NCI-H524 (cell line): Measurements from ENCODE around the gene MRAP2.
"Not testable (repeated sequence)": the region's sequence is repeated elsewhere in the genome, so short reads cannot be mapped to it uniquely, and the experiment has no call there.

Source experiments
- DNase-seq, 2 experiments: peaks; one replicate each; lab custom pipeline; 2025; lab: John Stamatoyannopoulos, UW

MRAP2 gene

GRCh38 chr6:84032000-84032399, 1.6 kb upstream of the MRAP2 start:
- DNase-seq, result not testable (repeated sequence)

DNA sequence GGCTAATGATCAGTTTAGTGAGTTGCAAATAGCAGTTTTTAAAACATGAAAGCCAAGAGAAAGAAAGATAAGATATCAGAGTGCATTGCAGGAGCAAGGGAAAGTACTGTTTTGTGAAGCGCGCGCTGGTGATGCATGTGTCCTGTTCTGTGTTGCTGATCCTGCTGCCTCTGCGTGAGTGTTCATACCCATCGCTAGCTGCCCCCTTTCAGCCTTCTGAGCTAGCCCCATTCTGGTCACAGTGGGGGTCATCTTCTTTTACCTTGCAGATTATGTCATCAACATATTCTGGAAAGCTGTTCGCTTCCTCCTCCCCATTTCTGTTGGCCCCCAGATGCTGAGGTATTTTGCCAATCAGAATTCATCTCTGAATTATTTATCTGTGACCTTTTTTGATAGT, 1.9 kb downstream of the MRAP2 start:
- no peak for DNase-seq

DNA sequence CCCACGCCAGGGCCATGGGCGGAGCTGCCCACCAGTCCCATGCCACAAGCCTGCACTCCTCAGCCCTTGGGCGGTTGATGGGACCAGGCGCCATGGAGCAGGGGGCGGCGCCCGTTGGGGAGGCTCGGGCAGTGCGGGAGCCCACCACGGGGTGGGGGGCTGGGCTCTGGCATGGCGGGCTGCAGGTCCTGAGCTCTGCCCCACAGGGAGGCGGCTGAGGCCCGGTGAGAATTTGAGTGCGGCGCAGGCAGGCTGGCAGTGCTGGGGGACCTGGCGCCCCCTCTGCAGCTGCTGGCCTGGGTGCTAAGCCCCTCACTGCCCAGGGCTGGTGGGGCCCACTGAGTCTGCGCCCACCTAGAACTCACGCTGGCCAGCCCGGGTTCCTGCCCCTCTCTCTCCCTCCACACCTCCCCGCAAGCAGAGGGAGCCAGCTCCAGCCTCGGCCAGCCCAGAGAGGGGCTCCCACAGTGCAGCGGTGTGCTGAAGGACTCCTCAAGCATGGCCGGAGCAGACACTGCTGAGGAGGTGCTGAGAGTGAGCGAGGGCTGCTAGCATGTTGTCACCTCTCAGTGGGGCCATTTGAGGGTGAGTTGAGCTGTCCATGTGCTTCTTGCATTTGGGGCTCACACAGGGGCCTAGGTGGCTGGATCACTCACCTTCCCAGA, 4.0 kb downstream of the MRAP2 start:
- no peak for DNase-seq

DNA sequence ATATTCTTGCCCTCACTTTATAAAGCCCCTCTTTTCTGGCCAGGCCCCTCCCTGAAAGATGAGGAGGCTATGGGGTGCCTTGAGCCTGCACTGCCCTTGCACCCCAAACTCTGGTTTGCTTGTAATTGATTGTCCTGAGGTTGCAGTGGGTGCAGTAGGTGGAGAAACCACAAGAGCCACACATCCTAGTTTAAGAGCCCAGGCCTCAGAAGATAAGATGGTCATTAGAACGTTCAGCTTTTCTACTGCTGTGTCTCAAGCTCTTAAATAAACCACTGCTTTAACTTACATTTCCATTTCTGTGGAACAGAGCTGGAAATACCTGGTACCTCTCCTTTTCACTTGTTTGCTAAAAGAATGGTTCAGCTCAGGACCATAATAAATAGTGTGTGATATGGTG, 9.0 kb downstream of the MRAP2 start:
- DNase-seq, result no peak

- DNase-seq, result no peak
Observed at GRCh38 chr6:84043555-84043954, 10.0 kb downstream of the MRAP2 start.

DNA sequence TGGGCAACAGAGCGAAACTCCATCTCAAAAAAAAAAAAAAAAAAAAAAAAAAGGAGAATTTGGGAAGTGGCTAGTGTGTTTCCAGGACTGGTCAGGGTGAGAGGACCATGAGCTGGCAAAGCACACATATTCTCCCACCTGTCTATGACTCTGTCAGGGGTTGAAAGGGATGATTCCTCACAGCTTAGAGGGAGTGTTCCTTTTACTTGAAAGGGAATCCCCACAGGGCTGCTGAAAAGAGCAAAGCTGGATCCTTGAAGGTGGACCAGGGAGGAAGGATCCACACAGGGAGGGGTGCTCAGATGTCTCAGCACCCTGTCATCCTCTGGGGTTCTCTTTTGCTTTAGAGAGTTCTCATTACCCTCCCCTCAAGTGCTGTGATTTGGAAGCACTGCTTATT, 13.2 kb downstream of the MRAP2 start:
- no peak for DNase-seq

DNA sequence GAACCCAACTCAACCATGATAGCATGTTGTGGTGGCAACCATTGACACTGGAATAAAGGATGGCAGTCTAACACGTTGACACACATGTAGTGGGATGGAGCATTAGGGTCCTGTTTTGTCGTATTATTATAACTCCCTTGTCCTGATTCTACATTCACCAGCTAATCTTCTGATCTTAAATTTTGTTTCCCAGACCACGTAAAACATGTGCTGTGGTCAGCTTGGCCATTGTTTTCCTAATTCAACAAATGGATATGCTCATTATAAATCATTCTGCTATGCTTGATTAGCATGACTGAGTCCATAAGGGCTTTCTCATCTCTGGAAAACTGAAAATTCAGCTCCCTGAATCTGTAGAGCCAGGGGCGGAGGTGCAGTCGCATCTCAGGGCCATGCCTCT, 15.0 kb downstream of the MRAP2 start:
- DNase-seq, result no peak

DNA sequence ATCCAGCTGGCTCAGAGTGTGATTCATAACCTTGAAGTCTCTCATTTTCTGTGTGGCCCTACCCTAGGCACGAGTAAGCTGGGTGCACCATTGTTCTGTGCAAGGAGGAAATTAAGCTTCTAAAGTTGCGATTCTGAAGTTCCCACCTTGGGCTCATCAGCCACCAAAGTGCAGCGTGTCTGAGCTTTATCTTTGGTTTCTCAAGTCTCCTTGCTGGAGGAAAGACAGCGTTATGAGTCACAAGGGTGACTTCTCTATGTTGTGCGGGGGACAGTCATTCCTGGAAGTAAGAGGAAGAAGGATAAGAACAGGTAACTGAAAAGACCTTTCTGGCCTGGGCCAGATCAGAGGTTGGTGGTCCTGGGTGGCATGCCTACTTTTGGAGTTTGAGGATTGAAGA, 16.8 kb downstream of the MRAP2 start:
- DNase-seq, result no peak

- peak; percentile 79 to 82 for DNase-seq
Observed at GRCh38 chr6:84052204-84052882, 18.8 kb downstream of the MRAP2 start.

DNA sequence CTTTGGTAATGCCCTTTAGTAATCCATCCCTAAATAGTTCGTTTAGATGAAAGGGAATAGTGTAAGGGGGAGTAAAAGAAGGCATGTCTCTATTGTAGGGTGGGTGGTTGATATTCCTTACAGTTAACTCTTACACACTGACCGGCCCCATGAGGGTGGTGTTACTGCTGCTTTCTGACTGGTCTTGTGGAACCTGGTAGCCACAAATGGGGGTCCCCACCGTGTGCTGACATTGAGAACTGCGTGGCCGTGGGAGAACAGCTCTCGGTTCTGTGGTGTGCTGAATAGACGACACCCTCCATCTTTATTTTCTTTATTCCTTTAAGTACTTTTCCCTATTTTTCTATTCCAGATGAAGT, 19.3 kb downstream of the MRAP2 start:
- DNase-seq, result no peak

- no peak for DNase-seq
Observed at GRCh38 chr6:84055647-84056046, 22.1 kb downstream of the MRAP2 start.

DNA sequence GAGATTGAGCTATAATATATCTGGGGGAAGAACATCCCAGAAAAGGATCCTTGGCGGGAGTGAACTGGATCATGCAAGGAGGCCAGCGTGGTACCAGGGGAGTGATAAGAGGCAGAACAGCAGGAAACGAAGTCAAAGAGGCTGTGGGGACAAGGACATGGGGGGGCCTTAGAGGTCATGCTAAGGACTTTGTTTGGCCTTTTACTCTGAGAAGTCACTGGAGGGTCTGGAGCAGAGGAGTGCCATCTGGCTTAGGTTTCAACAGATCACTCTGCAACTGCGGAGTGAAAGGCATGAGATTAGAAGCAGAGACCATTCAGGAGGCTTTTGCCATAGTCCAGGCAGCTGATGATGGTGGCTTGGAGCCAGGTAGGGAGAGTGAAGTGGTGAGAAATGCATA, 24.3 kb downstream of the MRAP2 start:
- DNase-seq, result peak; percentile 56 to 66

GRCh38 chr6:84059082-84059481, 25.5 kb downstream of the MRAP2 start:
- no peak for DNase-seq

DNA sequence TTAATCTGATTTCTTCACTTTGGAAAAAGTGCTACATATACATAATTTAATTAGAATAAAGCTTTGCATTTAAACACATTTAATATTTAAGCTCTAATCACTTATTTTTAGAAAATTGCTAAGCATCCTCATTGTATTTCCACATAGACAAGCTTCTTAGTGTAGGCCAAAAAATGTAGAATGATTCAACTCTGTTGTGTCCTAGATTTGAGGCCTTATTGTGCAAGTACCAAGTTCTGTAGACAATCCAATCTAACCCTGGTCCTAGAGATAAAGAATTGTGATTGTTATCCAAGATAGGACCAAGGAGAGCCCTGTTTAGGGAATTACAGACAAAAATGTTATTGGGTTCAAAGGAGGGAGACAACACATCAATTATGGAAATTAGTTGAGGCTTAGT, 27.6 kb downstream of the MRAP2 start:
- no peak for DNase-seq

- peak in 1 of 2 experiments; percentile 66 for DNase-seq
Observed at GRCh38 chr6:84061613-84062398, 28.2 kb downstream of the MRAP2 start.

DNA sequence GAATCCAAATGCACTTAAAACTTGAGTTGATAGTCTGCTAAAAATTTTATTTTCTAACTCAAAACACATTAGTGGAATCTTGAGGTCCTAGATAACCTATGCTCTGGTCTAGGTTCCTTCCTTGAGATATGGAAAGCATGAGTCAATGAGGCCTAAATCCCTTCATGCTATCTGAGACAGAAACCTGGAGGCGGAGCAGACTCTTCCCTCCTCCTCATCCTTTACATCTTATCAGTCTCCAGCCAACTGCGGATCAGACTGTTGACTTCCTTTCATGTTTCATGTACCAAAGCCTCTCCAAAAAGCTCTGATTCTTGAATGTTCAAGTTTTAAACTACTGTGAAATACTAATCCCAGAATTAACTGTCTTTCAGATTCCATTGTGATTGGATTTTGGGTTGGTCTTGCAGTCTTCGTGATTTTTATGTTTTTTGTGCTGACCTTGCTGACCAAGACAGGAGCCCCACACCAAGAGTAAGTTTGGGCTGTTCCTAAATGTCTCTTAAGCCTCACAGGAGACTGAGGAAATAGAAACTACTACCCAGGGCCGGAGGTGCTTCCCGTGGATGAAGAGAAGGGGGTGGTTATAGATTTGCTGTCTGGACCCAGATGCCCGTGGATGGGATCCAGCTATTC, 29.1 kb downstream of the MRAP2 start:
- no peak for DNase-seq

- DNase-seq, result no peak
Observed at GRCh38 chr6:84065693-84066290, 32.2 kb downstream of the MRAP2 start.

GRCh38 chr6:84066536-84066935, 33.0 kb downstream of the MRAP2 start:
- no peak for DNase-seq

- not testable (repeated sequence) for DNase-seq
Observed at GRCh38 chr6:84068873-84069272, 35.3 kb downstream of the MRAP2 start.

DNA sequence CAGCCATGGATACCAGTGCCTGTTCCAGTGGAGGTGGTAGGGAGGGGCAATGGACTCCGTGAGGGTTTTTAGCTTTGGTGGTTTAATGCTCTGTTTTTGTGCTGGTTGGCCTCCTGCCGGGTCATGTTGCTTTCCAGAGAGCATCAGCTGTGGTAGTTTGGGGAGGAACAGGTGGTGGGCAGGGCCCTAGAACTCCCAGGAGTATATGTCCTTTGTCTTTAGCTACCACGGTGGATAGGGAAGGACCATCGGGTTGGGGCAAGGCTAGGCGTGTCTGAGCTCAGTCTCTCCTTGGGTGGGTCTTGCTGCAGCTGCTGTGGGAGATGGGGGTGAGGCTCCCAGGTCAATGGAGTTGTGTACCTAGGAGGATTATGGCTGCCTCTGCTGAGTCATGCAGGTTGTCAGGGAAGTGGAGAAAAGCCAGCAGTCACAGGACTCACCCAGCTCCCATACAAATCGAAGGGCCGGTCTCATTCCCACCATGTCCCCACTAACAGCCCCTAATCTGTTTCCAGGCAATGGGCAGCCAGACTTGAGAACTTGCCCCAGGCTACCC, 38.9 kb downstream of the MRAP2 start:
- DNase-seq, result peak in 1 of 2 experiments; percentile 46

GRCh38 chr6:84074988-84075781, 41.6 kb downstream of the MRAP2 start:
- DNase-seq, result peak in 1 of 2 experiments; percentile 8
